Stimulated activated CD8-positive, alpha-beta memory T cell treated with anti-CD3 and anti-CD28 coated beads, Interleukin-4, amount 100 ng/mL, for 24 hours (primary cell): ENCODE measurements around the gene PRX.
"Not testable (repeated sequence)": the region's sequence is repeated elsewhere in the genome, so short reads cannot be mapped to it uniquely, and the experiment has no call there.

Experiments used
- DNase-seq: peaks from one replicate; pipeline ENCODE4 v3.0.0-alpha.2; 2020; ENCODE audit warnings: low read depth

PRX gene

GRCh38 chr19:40441719-40442253 lies 28.6 kb upstream of the PRX start:
- DNase-seq: no peak

GRCh38 chr19:40438284-40438683 lies 25.1 kb upstream of the PRX start:
- DNase-seq: no peak

- peak; percentile 18 for DNase-seq
Observed at GRCh38 chr19:40433391-40434216, 20.4 kb upstream of the PRX start.

- not testable (repeated sequence) for DNase-seq
Observed at GRCh38 chr19:40432760-40433159, 19.6 kb upstream of the PRX start.

GRCh38 chr19:40431698-40432097 lies 18.5 kb upstream of the PRX start:
- no peak for DNase-seq

GRCh38 chr19:40430242-40430641 lies 17.1 kb upstream of the PRX start:
- DNase-seq: not testable (repeated sequence)

- not testable (repeated sequence) for DNase-seq
Observed at GRCh38 chr19:40428197-40428596, 15.0 kb upstream of the PRX start.

GRCh38 chr19:40425450-40426287 lies 12.5 kb upstream of the PRX start, which contains the start of gene SERTAD1:
Gene SERTAD1, minus strand, starts transcription at chr19:40425992. Its CDS starts 2,446 bp downstream, at chr19:40423546.
- DNase-seq: peak; percentile 100

- DNase-seq: no peak
Observed at GRCh38 chr19:40424637-40425449, 11.7 kb upstream of the PRX start.

- no peak for DNase-seq
Observed at GRCh38 chr19:40423938-40424337, 10.8 kb upstream of the PRX start.

- no peak for DNase-seq
Observed at GRCh38 chr19:40422748-40423566, 9.8 kb upstream of the PRX start.

GRCh38 chr19:40421993-40422747 lies 9.0 kb upstream of the PRX start:
- no peak for DNase-seq

- peak; percentile 64 for DNase-seq
Observed at GRCh38 chr19:40420766-40421765, 7.9 kb upstream of the PRX start.

- DNase-seq: no peak
Observed at GRCh38 chr19:40420451-40420765, 7.2 kb upstream of the PRX start.

GRCh38 chr19:40419780-40420179 lies 6.6 kb upstream of the PRX start:
- DNase-seq: no peak

GRCh38 chr19:40419066-40419612 lies 6.0 kb upstream of the PRX start:
- DNase-seq: no peak

- no peak for DNase-seq
Observed at GRCh38 chr19:40418040-40418439, 4.9 kb upstream of the PRX start.

- DNase-seq: no peak
Observed at GRCh38 chr19:40417643-40417981, 4.4 kb upstream of the PRX start.
